Measurements from ENCODE around the gene CTR9.

Gene CTR9

DNA sequence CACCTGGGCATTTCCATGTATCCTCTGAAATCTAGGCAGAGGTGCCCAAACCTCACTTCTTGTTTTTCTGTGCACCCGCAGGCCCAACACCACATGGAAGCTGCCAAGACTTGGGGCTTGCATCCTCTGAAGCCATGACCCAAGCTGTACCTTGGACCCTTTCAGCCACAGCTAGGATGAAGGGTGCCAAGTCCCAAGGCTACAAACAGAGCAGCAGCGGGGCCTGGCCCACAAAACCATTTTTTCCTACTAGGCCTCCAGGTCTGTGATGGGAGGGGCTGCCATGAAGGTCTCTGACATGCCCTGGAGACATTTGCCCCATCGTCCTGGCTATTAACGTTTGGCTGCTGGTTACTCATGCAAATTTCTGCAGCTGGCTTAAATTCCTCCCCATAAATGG, 78.1 kb downstream of the CTR9 start:
- DNase-seq, result no peak
